PC-9 (cell line): ENCODE measurements around the gene HHLA2.

Source experiments
- EZH2 ChIP-seq: fragments of 200-600 bp; sonication (generic); IDR thresholded peaks from 2 replicates; pipeline ENCODE4 v1.8.0; 2017; ENCODE audit warnings: antibody characterized with exemption, low read depth
- TF ChIP-seq, protein P1 (sequence below): fragments of 200-600 bp; sonication (generic); conservative IDR thresholded peaks from 2 replicates; pipeline ENCODE4 v1.6.1; 2017; ENCODE audit warnings: mixed run types, antibody characterized with exemption, mild to moderate bottlenecking, moderate library complexity

GRCh38 chr3:108329508-108329907, 33.2 kb downstream of the HHLA2 start:
- TF ChIP-seq, protein P1, sequence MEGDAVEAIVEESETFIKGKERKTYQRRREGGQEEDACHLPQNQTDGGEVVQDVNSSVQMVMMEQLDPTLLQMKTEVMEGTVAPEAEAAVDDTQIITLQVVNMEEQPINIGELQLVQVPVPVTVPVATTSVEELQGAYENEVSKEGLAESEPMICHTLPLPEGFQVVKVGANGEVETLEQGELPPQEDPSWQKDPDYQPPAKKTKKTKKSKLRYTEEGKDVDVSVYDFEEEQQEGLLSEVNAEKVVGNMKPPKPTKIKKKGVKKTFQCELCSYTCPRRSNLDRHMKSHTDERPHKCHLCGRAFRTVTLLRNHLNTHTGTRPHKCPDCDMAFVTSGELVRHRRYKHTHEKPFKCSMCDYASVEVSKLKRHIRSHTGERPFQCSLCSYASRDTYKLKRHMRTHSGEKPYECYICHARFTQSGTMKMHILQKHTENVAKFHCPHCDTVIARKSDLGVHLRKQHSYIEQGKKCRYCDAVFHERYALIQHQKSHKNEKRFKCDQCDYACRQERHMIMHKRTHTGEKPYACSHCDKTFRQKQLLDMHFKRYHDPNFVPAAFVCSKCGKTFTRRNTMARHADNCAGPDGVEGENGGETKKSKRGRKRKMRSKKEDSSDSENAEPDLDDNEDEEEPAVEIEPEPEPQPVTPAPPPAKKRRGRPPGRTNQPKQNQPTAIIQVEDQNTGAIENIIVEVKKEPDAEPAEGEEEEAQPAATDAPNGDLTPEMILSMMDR, result no peak
- no peak for TF ChIP-seq EZH2
